Adipose tissue (tissue), 3 donors: ENCODE results near the gene SPATA31C2. TPM values are rescaled to one million over a fixed set of nuclear protein-coding genes. Genes with fewer than 3 reads are reported as not detected.

Experiments
- polyA plus RNA-seq, 3 donors: library from polyadenylated mRNA; stranded (reverse); fragments of 200-250 nt; gene quantifications; one replicate each; pipeline ENCODE4 v1.2.3, GENCODE V29; 2013
- donor health status: healthy with polysubstance abuse.
- donor health status: Bipolar disorder and iron deficiency.
- donor health status: healthy.

Gene SPATA31C2
- polyA plus RNA-seq, 3 donors: not detected

Other genes with a start within 250 kb of the SPATA31C2 start
- gene SPATA31C1, start 220.5 kb downstream of the SPATA31C2 start, polyA plus RNA-seq: not detected
- gene CDK20, start 163.9 kb downstream of the SPATA31C2 start, polyA plus RNA-seq: 1 to 10 TPM; 2.9 to 4.2 (median 3.5) TPM
- gene SPIN1, start 250.0 kb upstream of the SPATA31C2 start, polyA plus RNA-seq: 10 to 100 TPM; 13.4 to 38.5 (median 23.3) TPM